ENCODE results near the gene DIAPH3. TPM values are rescaled to one million over a fixed set of nuclear protein-coding genes. Genes with fewer than 3 reads are reported as not detected.

The DIAPH3 gene
- total RNA-seq, 2 donors from 2014 or later = 7.1 to 8.0 TPM

- ATAC-seq (ENCODE audit: insufficient number of reproducible peaks, low FRiP score, low read depth) = no peak
- no peak for TF ChIP-seq CTCF (IDR thresholded peaks at IDR 0.05)
- H3K27ac ChIP-seq = no peak overlapping the region
Observed at GRCh38 chr13:59728896-59729545, 434.7 kb downstream of the DIAPH3 start.

GRCh38 chr13:59721926-59722910 lies 441.5 kb downstream of the DIAPH3 start:
- no peak for TF ChIP-seq CTCF (IDR thresholded peaks at IDR 0.05)
- DNase-seq (ENCODE audit: low spot score) (no peak), ATAC-seq (ENCODE audit: insufficient number of reproducible peaks, low FRiP score, low read depth) (no peak)
- no peaks in the 10 kb centered on the region for H3K36me3 ChIP-seq
- H3K9me3 ChIP-seq = no peaks in the 10 kb centered on the region
- H3K27me3 ChIP-seq (replicated peaks; ENCODE audit: insufficient read depth) = no peaks in the 10 kb centered on the region
- H3K27ac ChIP-seq = no peak overlapping the region
- H3K4me3 ChIP-seq = no peak overlapping the region
- no peaks in the 10 kb centered on the region for H3K4me1 ChIP-seq (ENCODE audit: control insufficient read depth in 1 of 2, low read depth in 2 of 2)

More at GRCh38 chr13:59728896-59729545, 434.7 kb downstream of the DIAPH3 start:
- no peak for DNase-seq (ENCODE audit: low spot score)
- H3K9me3 ChIP-seq = no peaks in the 10 kb centered on the region
- no peaks in the 10 kb centered on the region for H3K27me3 ChIP-seq (replicated peaks; ENCODE audit: insufficient read depth)
- no peaks in the 10 kb centered on the region for H3K36me3 ChIP-seq
- no peak overlapping the region for H3K4me3 ChIP-seq
- peaks cover 5 to 8% of the 10 kb centered on the region in 2 donors for H3K4me1 ChIP-seq (ENCODE audit: control insufficient read depth in 1 of 2, low read depth in 2 of 2)

DNA sequence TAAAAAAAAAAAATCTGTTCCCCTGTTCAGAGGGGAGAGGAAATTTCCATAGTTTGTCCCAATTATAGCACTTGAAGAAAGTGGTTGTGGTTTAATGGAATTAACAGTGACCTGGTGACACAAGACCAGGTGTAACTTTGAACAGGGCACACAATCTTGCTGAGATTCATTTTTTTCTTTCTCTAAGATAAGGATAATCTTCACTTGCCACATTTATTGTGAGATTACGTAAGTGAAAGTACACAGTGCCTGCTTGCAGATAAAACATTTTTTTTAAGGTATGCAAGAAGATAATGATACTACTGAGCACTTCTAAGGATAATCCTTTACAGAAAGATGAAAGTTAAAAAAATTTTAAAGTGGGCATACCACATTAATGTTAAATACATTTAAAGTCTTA lies 448.1 kb downstream of the DIAPH3 start:
- no peak overlapping the region for H3K27ac ChIP-seq
- H3K27me3 ChIP-seq (replicated peaks; ENCODE audit: insufficient read depth) = no peaks in the 10 kb centered on the region
- no peaks in the 10 kb centered on the region for H3K4me1 ChIP-seq (ENCODE audit: control insufficient read depth in 1 of 2, low read depth in 2 of 2)
- TF ChIP-seq CTCF (IDR thresholded peaks at IDR 0.05) = no peak
- ATAC-seq (ENCODE audit: insufficient number of reproducible peaks, low FRiP score, low read depth) (no peak), DNase-seq (ENCODE audit: low spot score) (no peak)
- H3K4me3 ChIP-seq = no peak overlapping the region
- no peaks in the 10 kb centered on the region for H3K9me3 ChIP-seq
- H3K36me3 ChIP-seq = no peaks in the 10 kb centered on the region

- Histone ChIP-seq H3K36me3 (no peaks in the 10 kb centered on the region), H3K4me1 (ENCODE audit: control insufficient read depth in 1 of 2, low read depth in 2 of 2) (no peaks in the 10 kb centered on the region), H3K9me3 (no peaks in the 10 kb centered on the region), H3K4me3 (no peak overlapping the region), H3K27me3 (replicated peaks; ENCODE audit: insufficient read depth) (no peaks in the 10 kb centered on the region), H3K27ac (no peak overlapping the region)
- TF ChIP-seq CTCF (IDR thresholded peaks at IDR 0.05) = no peak
- no peak for ATAC-seq (ENCODE audit: insufficient number of reproducible peaks, low FRiP score, low read depth)
- no peak for DNase-seq (ENCODE audit: low spot score)
Observed at GRCh38 chr13:59710996-59711701, 452.6 kb downstream of the DIAPH3 start.

GRCh38 chr13:59710416-59710815 lies 453.3 kb downstream of the DIAPH3 start:
- TF ChIP-seq CTCF (IDR thresholded peaks at IDR 0.05) = no peak
- DNase-seq (ENCODE audit: low spot score) = no peak
- H3K4me3 ChIP-seq = no peak overlapping the region
- no peaks in the 10 kb centered on the region for H3K36me3 ChIP-seq
- no peak overlapping the region for H3K27ac ChIP-seq
- no peaks in the 10 kb centered on the region for H3K9me3 ChIP-seq
- no peak for ATAC-seq (ENCODE audit: insufficient number of reproducible peaks, low FRiP score, low read depth)
- no peaks in the 10 kb centered on the region for H3K27me3 ChIP-seq (replicated peaks; ENCODE audit: insufficient read depth)
- H3K4me1 ChIP-seq (ENCODE audit: control insufficient read depth in 1 of 2, low read depth in 2 of 2) = no peaks in the 10 kb centered on the region

Measured in thoracic aorta (tissue), 2 donors.